Measurements from ENCODE around the gene ZNF638. TPM values are rescaled to one million over a fixed set of nuclear protein-coding genes. Genes with fewer than 3 reads are reported as not detected.
A peak's percentile ranks its signal among the peaks of the same experiment; 100 is the strongest.

Gene ZNF638
- polyA plus RNA-seq, 1 of the 3 experiments (the other 2 are of a cell fraction) = 28.1 TPM

- TF ChIP-seq RCOR1 (IDR thresholded peaks at IDR 0.05; ENCODE audit: low read length) = no peak
- TF ChIP-seq ZBTB33 (IDR thresholded peaks at IDR 0.05; ENCODE audit: borderline replicate concordance, low read depth) = no peak
- no peak for TF ChIP-seq TAF1 (IDR thresholded peaks at IDR 0.05; ENCODE audit: borderline replicate concordance, low read depth, low read length)
- TF ChIP-seq TCF12 (IDR thresholded peaks at IDR 0.05) = no peak
- no peak for TF ChIP-seq IRF3 (IDR thresholded peaks at IDR 0.05; ENCODE audit: low read depth, low read length)
- TF ChIP-seq CHD2 (IDR thresholded peaks at IDR 0.05; ENCODE audit: low read length, partially characterized antibody) = no peak
- TF ChIP-seq FOXJ3 (CRISPR knock-in tag; IDR thresholded peaks at IDR 0.05) = no peak
- no peak for TF ChIP-seq MEF2A (IDR thresholded peaks at IDR 0.05; ENCODE audit: borderline replicate concordance, low read depth)
- TF ChIP-seq ELF1 (IDR thresholded peaks at IDR 0.05) = no peak
- no peak overlapping the region for H2AFZ ChIP-seq (ENCODE audit: low read depth)
- H3K27me3 ChIP-seq (ENCODE audit: insufficient read depth) = 0 out of 2 replicates have a peak, but pooled peaks cover 5% of the 10 kb centered on the region
- H3K4me1 ChIP-seq (ENCODE audit: control insufficient read depth in 1 of 2, insufficient read depth in 2 of 2, low read depth in 1 of 2, low read length in 1 of 2) = peaks cover 0 to 40% of the 10 kb centered on the region in 2 experiments; a peak in 1 of 4 replicates
- no peaks in the 10 kb centered on the region for H3K9me3 ChIP-seq
- H3K4me3 ChIP-seq (ENCODE audit: low read depth in 2 of 2, low read length in 1 of 2) = no peak overlapping the region
- no peak overlapping the region for H3K4me2 ChIP-seq
- ChIA-PET POLR2A (interaction anchor here (0.6 to 0.7 kb wide), 2 partner anchors 8 to 127 kb away, joined by 3 read pairs; partner anchors contain the start of gene ZNF638), CTCF (interaction anchor here (1.3 to 2.3 kb wide), 2 partner anchors 45 to 53 kb away, joined by 3 to 9 read pairs; no protein-coding TSS in a partner anchor)
- no peak overlapping the region for H3K9ac ChIP-seq
- no peaks in the 10 kb centered on the region for H3K79me2 ChIP-seq (ENCODE audit: insufficient read depth)
- no peaks in the 10 kb centered on the region for H3F3A ChIP-seq (replicated peaks; ENCODE audit: insufficient read depth)
- no peak for DNase-seq
- 70% methylated on average over 4 of the region's 4 CpGs for WGBS (ENCODE audit: low lambda C conversion rate)
- H3K27ac ChIP-seq (ENCODE audit: low read depth in 2 of 2, low read length in 1 of 2) = no peak overlapping the region
- no peaks in the 10 kb centered on the region for H4K20me1 ChIP-seq (ENCODE audit: insufficient read depth)
- no peaks in the 10 kb centered on the region for H3K36me3 ChIP-seq (replicated peaks in 1 of 2; ENCODE audit: control insufficient read depth in 1 of 2, insufficient read depth in 2 of 2, low read length in 1 of 2)
- H3K9me2 ChIP-seq = no peaks in the 10 kb centered on the region
These were observed 126.3 kb downstream of the ZNF638 start for GRCh38 chr2:71457923-71458322.

GRCh38 chr2:71458413-71459083 lies 127.0 kb downstream of the ZNF638 start:
- Histone ChIP-seq H3K27me3 (ENCODE audit: insufficient read depth) (0 out of 2 replicates have a peak, but pooled peaks cover 5% of the 10 kb centered on the region), H3K27ac (ENCODE audit: low read depth in 2 of 2, low read length in 1 of 2) (no peak overlapping the region; a peak in 1 of 4 replicates), H3K36me3 (replicated peaks in 1 of 2; ENCODE audit: control insufficient read depth in 1 of 2, insufficient read depth in 2 of 2, low read length in 1 of 2) (no peaks in the 10 kb centered on the region), H3K9me2 (no peaks in the 10 kb centered on the region), H3K9me3 (no peaks in the 10 kb centered on the region), H3K9ac (no peak overlapping the region), H4K20me1 (ENCODE audit: insufficient read depth) (no peaks in the 10 kb centered on the region), H3K4me2 (no peak overlapping the region), H3K4me3 (ENCODE audit: low read depth in 2 of 2, low read length in 1 of 2) (no peak overlapping the region), H2AFZ (ENCODE audit: low read depth) (0 out of 2 replicates have a peak overlapping the region, but pooled peaks have one; percentile 11), H3K4me1 (ENCODE audit: control insufficient read depth in 1 of 2, insufficient read depth in 2 of 2, low read depth in 1 of 2, low read length in 1 of 2) (peaks cover 0 to 40% of the 10 kb centered on the region in 2 experiments; a peak in 1 of 4 replicates), H3F3A (replicated peaks; ENCODE audit: insufficient read depth) (no peaks in the 10 kb centered on the region), H3K79me2 (ENCODE audit: insufficient read depth) (no peaks in the 10 kb centered on the region)
- no peak for DNase-seq
- WGBS (ENCODE audit: low lambda C conversion rate) = 66% methylated on average over 7 of the region's 7 CpGs
- CTCF ChIA-PET = interaction anchor here (1.6 to 6.5 kb wide), 2 partner anchors 51 to 159 kb away, joined by 4 to 108 read pairs; no protein-coding TSS in a partner anchor
- TF ChIP-seq YY1 (IDR thresholded peaks at IDR 0.05; ENCODE audit: low read depth) (no peak), RAD21 (IDR thresholded peaks at IDR 0.05; ENCODE audit: low read length) (no peak), FOSL2 (IDR thresholded peaks at IDR 0.05; ENCODE audit: borderline replicate concordance, low read depth) (peak; percentile 8; the same call in 1 of the 2 replicates)
- POLR2A ChIA-PET = interaction anchor here (0.6 to 0.7 kb wide), 2 partner anchors 8 to 127 kb away, joined by 3 read pairs; partner anchors contain the start of gene ZNF638
